DOHH2 (cell line): ENCODE data around the gene KCTD17.

Experiments used
- EZH2phosphoT487 ChIP-seq: fragments of 200-600 bp; sonication (generic); IDR thresholded peaks from 2 replicates; pipeline ENCODE4 v1.6.1; 2017; ENCODE audit warnings: borderline replicate concordance, mild to moderate bottlenecking, antibody characterized with exemption, low read length, moderate library complexity, mixed read lengths
- TF ChIP-seq, protein P1 (sequence below): fragments of 200-600 bp; sonication (generic); IDR thresholded peaks from one replicate; pipeline ENCODE4 v1.5.1; 2014; ENCODE audit warnings: antibody characterized with exemption, mild to moderate bottlenecking, low read depth, low read length; ENCODE audit not compliant: poor library complexity, severe bottlenecking

DNA sequence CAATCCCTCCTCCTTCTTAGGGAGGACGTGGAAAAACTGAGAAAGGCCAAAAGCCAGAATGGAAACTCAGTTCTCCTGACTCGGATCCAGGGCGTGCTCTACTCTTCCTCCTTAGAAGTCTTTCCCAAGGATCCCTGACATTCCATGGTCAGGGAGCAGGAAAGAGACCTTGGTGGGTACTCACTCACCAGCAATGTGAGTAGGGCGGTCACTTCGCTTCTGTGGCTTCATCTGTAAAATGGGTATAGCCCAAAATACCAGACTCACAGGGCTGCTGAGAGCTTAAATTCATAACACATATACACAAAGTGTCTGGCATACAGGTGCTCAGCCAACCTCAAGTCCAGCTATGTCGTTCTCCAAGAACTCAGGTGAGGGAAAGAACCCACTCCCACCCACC, 629 bp upstream of the KCTD17 start:
- TF ChIP-seq, protein P1, sequence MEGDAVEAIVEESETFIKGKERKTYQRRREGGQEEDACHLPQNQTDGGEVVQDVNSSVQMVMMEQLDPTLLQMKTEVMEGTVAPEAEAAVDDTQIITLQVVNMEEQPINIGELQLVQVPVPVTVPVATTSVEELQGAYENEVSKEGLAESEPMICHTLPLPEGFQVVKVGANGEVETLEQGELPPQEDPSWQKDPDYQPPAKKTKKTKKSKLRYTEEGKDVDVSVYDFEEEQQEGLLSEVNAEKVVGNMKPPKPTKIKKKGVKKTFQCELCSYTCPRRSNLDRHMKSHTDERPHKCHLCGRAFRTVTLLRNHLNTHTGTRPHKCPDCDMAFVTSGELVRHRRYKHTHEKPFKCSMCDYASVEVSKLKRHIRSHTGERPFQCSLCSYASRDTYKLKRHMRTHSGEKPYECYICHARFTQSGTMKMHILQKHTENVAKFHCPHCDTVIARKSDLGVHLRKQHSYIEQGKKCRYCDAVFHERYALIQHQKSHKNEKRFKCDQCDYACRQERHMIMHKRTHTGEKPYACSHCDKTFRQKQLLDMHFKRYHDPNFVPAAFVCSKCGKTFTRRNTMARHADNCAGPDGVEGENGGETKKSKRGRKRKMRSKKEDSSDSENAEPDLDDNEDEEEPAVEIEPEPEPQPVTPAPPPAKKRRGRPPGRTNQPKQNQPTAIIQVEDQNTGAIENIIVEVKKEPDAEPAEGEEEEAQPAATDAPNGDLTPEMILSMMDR: no peak
- TF ChIP-seq EZH2phosphoT487: no peak
